Coronary artery (tissue), 2 donors: ENCODE results near the gene PLAAT3.
"Not testable (repeated sequence)": the region's sequence is repeated elsewhere in the genome, so short reads cannot be mapped to it uniquely, and the experiment has no call there.

Source experiments
- DNase-seq: peaks from one replicate; pipeline ENCODE4 v3.0.0-alpha.2; 2017; ENCODE audit warnings: low spot score
- H3K27ac ChIP-seq, 2 donors: fragments of 200-600 bp; sonication (generic); one replicate each; pipeline ENCODE4 v1.5.1; 2016 to 2019
- H3K4me3 ChIP-seq: fragments of 200-600 bp; sonication (generic); 2 replicates; pipeline ENCODE4 v1.5.1; 2016; ENCODE audit warnings: mild to moderate bottlenecking, moderate library complexity
- TF ChIP-seq, protein P1 (sequence below): fragments of 200-600 bp; sonication (generic); IDR thresholded peaks from one replicate; pipeline ENCODE4 v1.5.1; 2019; ENCODE audit warnings: antibody characterized with exemption

Gene PLAAT3

DNA sequence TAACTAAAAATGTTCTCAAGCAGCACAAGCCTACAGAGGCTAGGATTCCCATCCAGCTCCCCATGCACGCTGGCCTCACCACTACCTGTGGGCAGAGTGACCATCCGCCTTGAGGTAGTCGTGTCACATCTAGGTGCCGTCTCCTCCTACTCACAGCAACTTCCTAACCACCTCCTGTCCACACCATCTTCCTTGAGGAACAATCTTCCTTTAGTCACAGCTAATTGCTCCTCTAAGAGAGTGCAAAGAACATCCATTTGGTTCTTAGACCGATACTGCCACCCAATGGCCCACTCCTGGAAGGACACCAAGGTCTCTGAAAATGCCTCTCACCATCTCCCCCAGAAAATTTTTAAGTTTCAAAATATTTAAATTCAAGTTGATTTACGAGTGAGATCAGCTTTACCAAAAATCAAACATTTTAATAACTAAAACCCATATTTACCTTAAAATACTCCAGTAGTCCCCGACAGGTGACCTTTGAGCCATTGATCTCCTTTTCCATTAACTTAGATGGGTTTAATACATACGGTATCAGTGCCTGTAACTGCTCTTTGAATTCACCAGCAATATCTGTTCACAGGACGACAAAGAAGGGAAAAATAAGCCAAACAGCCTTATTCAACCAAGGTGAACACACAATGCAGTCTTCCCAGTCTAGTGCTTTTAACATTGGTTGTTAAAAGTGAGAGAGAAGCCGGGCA lies 21.7 kb upstream of the PLAAT3 start:
- H3K4me3 ChIP-seq, result no peak overlapping the region
- DNase-seq, result no peak
- TF ChIP-seq, protein P1, sequence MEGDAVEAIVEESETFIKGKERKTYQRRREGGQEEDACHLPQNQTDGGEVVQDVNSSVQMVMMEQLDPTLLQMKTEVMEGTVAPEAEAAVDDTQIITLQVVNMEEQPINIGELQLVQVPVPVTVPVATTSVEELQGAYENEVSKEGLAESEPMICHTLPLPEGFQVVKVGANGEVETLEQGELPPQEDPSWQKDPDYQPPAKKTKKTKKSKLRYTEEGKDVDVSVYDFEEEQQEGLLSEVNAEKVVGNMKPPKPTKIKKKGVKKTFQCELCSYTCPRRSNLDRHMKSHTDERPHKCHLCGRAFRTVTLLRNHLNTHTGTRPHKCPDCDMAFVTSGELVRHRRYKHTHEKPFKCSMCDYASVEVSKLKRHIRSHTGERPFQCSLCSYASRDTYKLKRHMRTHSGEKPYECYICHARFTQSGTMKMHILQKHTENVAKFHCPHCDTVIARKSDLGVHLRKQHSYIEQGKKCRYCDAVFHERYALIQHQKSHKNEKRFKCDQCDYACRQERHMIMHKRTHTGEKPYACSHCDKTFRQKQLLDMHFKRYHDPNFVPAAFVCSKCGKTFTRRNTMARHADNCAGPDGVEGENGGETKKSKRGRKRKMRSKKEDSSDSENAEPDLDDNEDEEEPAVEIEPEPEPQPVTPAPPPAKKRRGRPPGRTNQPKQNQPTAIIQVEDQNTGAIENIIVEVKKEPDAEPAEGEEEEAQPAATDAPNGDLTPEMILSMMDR, result peak; percentile 58
- H3K27ac ChIP-seq, result no peak overlapping the region

DNA sequence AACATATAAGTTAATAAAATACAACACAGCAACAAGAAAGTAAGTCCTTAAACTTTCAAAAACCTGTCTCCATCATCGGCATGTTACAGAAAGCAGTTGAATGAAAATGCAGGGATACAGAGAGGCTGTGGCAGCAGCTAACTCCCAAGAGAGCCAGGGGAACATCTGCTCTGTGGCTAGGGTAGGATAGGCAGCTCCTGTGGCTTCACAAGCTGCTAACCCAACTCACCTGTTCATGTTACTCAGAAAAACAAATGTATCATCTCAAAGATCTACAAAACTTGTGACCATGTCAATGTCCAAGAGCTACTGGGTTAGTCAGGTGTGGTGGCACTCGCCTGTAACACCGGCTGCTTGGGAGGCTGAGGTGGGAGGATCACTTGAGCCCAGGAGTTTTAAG lies 15.2 kb upstream of the PLAAT3 start:
- no peak for DNase-seq
- Histone ChIP-seq H3K27ac (no peak overlapping the region), H3K4me3 (no peak overlapping the region)
- TF ChIP-seq, protein P1, result no peak

DNA sequence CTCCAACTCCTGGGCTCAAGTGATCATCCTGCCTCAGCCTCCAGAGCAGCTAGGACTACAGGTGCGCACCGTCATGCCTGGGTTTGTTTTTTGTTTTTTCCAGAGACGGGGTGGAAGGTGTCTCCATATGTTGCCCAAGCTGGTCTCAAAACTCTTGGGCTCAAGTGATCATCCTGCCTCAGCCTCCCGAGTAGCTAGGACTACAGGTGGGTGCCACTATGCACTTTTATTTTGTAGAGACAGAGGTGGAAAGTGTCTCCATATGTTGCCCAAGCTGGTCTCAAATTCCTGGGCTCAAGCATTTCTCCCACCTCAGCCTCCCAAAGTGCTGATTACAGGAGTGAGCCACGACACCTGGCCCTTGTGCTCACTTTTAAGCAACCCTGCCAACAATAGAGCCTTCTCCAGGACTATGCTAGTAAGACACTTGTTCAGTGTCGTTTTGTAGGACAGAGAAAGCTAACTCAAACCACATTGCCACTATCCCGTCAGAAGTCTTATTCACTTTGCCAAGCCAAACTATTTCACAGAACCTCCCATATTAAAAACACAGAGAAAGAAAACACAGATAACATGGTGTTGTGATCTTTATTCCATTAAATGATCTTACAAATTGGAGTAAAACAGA lies 9.4 kb upstream of the PLAAT3 start:
- peak; percentile 21 for DNase-seq
- no peak overlapping the region for H3K27ac ChIP-seq
- TF ChIP-seq, protein P1, result no peak
- no peak overlapping the region for H3K4me3 ChIP-seq

DNA sequence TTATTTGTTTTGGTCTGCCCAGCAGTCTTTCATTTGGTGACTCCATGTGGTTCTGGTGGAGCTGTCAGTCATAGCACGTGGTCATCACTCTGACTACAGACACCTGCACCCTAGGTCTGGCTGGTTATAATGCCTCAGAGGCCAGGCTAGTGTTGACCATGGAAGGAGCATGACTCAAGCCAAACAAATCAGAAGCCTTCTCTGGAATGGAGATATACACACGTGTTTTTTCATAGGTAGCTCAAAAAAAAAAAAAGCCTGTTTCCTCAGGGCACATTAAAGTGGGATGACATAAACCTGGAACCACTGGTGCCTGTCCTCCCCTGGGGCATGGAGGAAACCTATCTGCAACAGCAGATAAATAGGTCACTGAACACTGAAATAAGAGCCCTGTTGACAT lies 8.1 kb upstream of the PLAAT3 start:
- peak; percentile 21 for DNase-seq
- Histone ChIP-seq H3K4me3 (no peak overlapping the region), H3K27ac (no peak overlapping the region)
- TF ChIP-seq, protein P1, result no peak

DNA sequence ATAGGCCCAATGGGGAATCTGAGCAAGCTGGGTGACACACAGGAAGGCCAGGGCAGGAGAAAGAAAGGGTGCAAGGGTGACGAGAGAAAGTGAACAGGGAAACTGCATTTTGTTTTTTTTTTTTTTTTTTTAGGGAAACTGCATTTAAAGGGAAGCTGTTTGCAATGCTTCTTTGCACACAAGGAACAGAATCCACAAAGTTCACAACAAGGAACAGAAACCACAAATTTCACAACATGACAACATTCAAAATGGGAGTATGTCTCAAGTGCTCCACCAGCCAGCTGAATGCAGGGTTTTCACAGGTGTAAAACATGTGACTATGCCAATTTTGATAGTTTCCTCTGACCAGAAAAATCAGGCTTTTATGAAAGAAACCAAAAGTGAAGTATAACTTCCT lies 6.8 kb upstream of the PLAAT3 start:
- DNase-seq, result peak; percentile 19
- TF ChIP-seq, protein P1, result no peak
- Histone ChIP-seq H3K4me3 (no peak overlapping the region), H3K27ac (peak overlapping the region in 1 of 2 donors; percentile 37)

DNA sequence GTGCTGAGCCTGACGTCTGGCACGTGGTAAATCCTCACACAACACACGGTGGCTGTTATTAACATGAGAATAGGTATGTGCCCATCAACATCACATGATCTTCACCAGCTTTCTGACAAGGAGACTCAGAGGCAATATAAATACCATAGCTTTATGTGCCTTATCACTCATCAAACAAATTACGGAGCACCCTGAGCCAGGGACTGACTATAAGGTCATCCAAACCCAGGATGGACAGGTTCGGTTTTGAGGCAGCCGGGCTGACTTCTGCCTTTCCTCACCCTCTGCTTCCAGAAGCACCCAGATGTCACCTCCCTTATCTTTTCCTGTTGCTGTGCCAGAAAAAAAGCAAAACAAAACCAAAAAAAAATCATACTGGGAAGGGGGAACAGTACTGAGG lies 5.7 kb upstream of the PLAAT3 start:
- TF ChIP-seq, protein P1, result no peak
- no peak overlapping the region for H3K27ac ChIP-seq
- DNase-seq, result peak; percentile 31
- no peak overlapping the region for H3K4me3 ChIP-seq

DNA sequence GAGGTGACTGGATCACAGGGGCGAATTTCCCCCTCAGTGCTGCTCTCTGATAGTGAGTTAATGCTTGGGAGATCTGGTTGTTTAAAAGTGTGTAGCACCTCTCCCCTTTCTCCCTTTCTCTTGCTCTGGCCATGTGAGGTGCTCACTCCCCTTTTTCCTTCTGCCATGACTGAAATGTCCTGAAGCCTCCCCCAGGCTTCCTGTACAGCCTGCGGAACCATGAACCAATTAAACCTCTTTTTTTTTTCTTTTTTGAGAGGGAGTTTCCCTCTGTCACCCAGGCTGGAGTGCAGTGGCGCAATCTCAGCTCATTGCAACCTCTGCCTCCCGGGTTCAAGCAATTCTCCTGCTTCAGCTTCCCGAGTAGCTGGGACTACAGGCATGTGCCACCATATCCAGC lies 3.5 kb upstream of the PLAAT3 start:
- not testable (repeated sequence) for H3K27ac ChIP-seq, H3K4me3 ChIP-seq
- DNase-seq, result peak; percentile 22
